Loucy (cell line): ENCODE measurements around the gene PIGM.

Experiments used
- CTCF ChIP-seq: fragments of 200-600 bp; sonication (generic); conservative IDR thresholded peaks from 2 replicates; pipeline ENCODE4 v1.5.1; 2014; ENCODE audit warnings: mild to moderate bottlenecking, antibody characterized with exemption, low read length
- EZH2phosphoT487 ChIP-seq: fragments of 200-600 bp; IDR thresholded peaks from 2 replicates; pipeline ENCODE4 v1.6.1; 2018; ENCODE audit warnings: antibody characterized with exemption, mild to moderate bottlenecking, moderate library complexity, borderline replicate concordance

- TF ChIP-seq CTCF = no peak
- TF ChIP-seq EZH2phosphoT487 = no peak
Measured at GRCh38 chr1:160056648-160057169, 24.9 kb upstream of the PIGM start.
